GM19238 (cell line): ENCODE measurements around the gene OTUD3.
A peak's percentile ranks its signal among the peaks of the same experiment; 100 is the strongest.
"Not testable (repeated sequence)": the region's sequence is repeated elsewhere in the genome, so short reads cannot be mapped to it uniquely, and the experiment has no call there.

Experiments
- DNase-seq: peaks from one replicate; pipeline ENCODE4 v3.0.0; 2011; ENCODE audit warnings: low spot score; ENCODE audit not compliant: insufficient read length

Gene OTUD3

GRCh38 chr1:19882111-19883071, at the start of gene OTUD3:
TSS of gene OTUD3 (plus strand) at chr1:19882395. CDS start at chr1:19882514, 119 bp downstream.
- DNase-seq, result peak; percentile 93

GRCh38 chr1:19835578-19835977, 46.6 kb upstream of the OTUD3 start:
- no peak for DNase-seq

- DNase-seq, result no peak
Measured at GRCh38 chr1:19837866-19838265, 44.3 kb upstream of the OTUD3 start.

- no peak for DNase-seq
Measured at GRCh38 chr1:19840228-19840627, 42.0 kb upstream of the OTUD3 start.

- DNase-seq, result no peak
Measured at GRCh38 chr1:19844731-19845495, 37.3 kb upstream of the OTUD3 start.

GRCh38 chr1:19845555-19845954, 36.6 kb upstream of the OTUD3 start:
- DNase-seq, result no peak

- DNase-seq, result no peak
Measured at GRCh38 chr1:19846338-19846737, 35.9 kb upstream of the OTUD3 start.

GRCh38 chr1:19847334-19847733, 34.9 kb upstream of the OTUD3 start:
- DNase-seq, result not testable (repeated sequence)

- DNase-seq, result not testable (repeated sequence)
Measured at GRCh38 chr1:19849307-19849706, 32.9 kb upstream of the OTUD3 start.

GRCh38 chr1:19850214-19850613, 32.0 kb upstream of the OTUD3 start:
- DNase-seq, result no peak

- DNase-seq, result no peak
Measured at GRCh38 chr1:19852036-19852435, 30.2 kb upstream of the OTUD3 start.

- DNase-seq, result no peak
Measured at GRCh38 chr1:19854866-19855265, 27.3 kb upstream of the OTUD3 start.

- no peak for DNase-seq
Measured at GRCh38 chr1:19858893-19859292, 23.3 kb upstream of the OTUD3 start.

GRCh38 chr1:19859876-19860275, 22.3 kb upstream of the OTUD3 start:
- DNase-seq, result no peak

- DNase-seq, result no peak
Measured at GRCh38 chr1:19860418-19860817, 21.8 kb upstream of the OTUD3 start.

- DNase-seq, result no peak
Measured at GRCh38 chr1:19861034-19861433, 21.2 kb upstream of the OTUD3 start.

- no peak for DNase-seq
Measured at GRCh38 chr1:19861842-19862530, 20.2 kb upstream of the OTUD3 start.

- DNase-seq, result no peak
Measured at GRCh38 chr1:19862944-19863343, 19.3 kb upstream of the OTUD3 start.

GRCh38 chr1:19864570-19865160, 17.5 kb upstream of the OTUD3 start:
- DNase-seq, result no peak

- DNase-seq, result no peak
Measured at GRCh38 chr1:19866029-19866428, 16.2 kb upstream of the OTUD3 start.

GRCh38 chr1:19866758-19867157, 15.4 kb upstream of the OTUD3 start:
- no peak for DNase-seq
